ENCODE measurements around the gene NCKAP5. TPM values are rescaled to one million over a fixed set of nuclear protein-coding genes. Genes with fewer than 3 reads are reported as not detected.

The NCKAP5 gene
- total and polyA plus RNA-seq, 2 of the 8 experiments (the other 6 are each of a cell fraction or from before 2014, with no cell fraction given), result 0.27 to 0.86 TPM

GRCh38 chr2:132813422-132813821 lies 754.8 kb downstream of the NCKAP5 start:
- Histone ChIP-seq H3K79me1 (ENCODE audit: low read depth, low read length) (no peaks in the 10 kb centered on the region), H3K27me3 (replicated peaks in 1 of 4; ENCODE audit: control insufficient read depth in 3 of 4, extremely low read depth in 1 of 4, insufficient read depth in 3 of 4, low read length in 3 of 4) (no peaks in the 10 kb centered on the region), H2BK20ac (ENCODE audit: low read length) (no peak overlapping the region), H3K9ac (replicated peaks in 1 of 4; ENCODE audit: extremely low read depth in 1 of 4, low read depth in 3 of 4, low read length in 3 of 4) (no peak overlapping the region), H4K91ac (replicated peaks; ENCODE audit: insufficient read length, low read length) (no peak overlapping the region), H3K23me2 (ENCODE audit: low read depth, low read length) (no peaks in the 10 kb centered on the region), H3K23ac (ENCODE audit: insufficient read length) (no peak overlapping the region), H3K9me3 (ENCODE audit: insufficient read depth in 2 of 2, low read depth in 1 of 2, low read length in 1 of 2) (peaks cover 3 to 4% of the 10 kb centered on the region in 2 experiments; a peak in 1 of 4 replicates), H3K4me3 (ENCODE audit: extremely low read depth in 1 of 4, insufficient read depth in 2 of 4, low read depth in 3 of 4, low read length in 4 of 4) (no peak overlapping the region), H3K4ac (replicated peaks; ENCODE audit: insufficient read length, low read depth, low read length) (no peak overlapping the region), H2BK15ac (ENCODE audit: low read length) (no peak overlapping the region), H4K20me1 (replicated peaks in 1 of 2; ENCODE audit: control insufficient read depth in 1 of 2, insufficient read depth in 2 of 2, low read length in 2 of 2) (no peaks in the 10 kb centered on the region), H4K5ac (ENCODE audit: insufficient read length, low read depth, low read length) (no peak overlapping the region), H3K79me2 (ENCODE audit: control insufficient read depth in 1 of 2, insufficient read depth in 2 of 2, low read length in 2 of 2) (no peaks in the 10 kb centered on the region), H2AK5ac (ENCODE audit: low read depth, low read length) (no peak overlapping the region), H3K4me2 (ENCODE audit: insufficient read depth in 1 of 2, low read depth in 2 of 2, low read length in 2 of 2) (no peak overlapping the region), H2AFZ (ENCODE audit: low read length) (no peak overlapping the region), H3K18ac (ENCODE audit: extremely low read depth, low read length) (no peak overlapping the region), H3K4me1 (replicated peaks in 1 of 4; ENCODE audit: control insufficient read depth in 3 of 4, insufficient read depth in 4 of 4, low read length in 3 of 4) (peaks cover 0 to 2% (median 0%) of the 10 kb centered on the region in 4 experiments; a peak in 1 of 7 replicates), H3K14ac (ENCODE audit: insufficient read length) (no peak overlapping the region), H3K56ac (replicated peaks; ENCODE audit: insufficient read length, low read depth, low read length) (no peak overlapping the region), H3K27ac (ENCODE audit: low read depth, low read length) (no peak overlapping the region), H2BK12ac (ENCODE audit: low read depth, low read length) (no peak overlapping the region), H4K8ac (ENCODE audit: extremely low read depth, insufficient read depth, low read length) (no peak overlapping the region), H2BK120ac (replicated peaks; ENCODE audit: low read depth, low read length) (no peak overlapping the region), H2BK5ac (ENCODE audit: low read depth, low read length) (no peak overlapping the region), H3K36me3 (ENCODE audit: control insufficient read depth in 2 of 4, insufficient read depth in 4 of 4, low read length in 3 of 4) (no peaks in the 10 kb centered on the region)
- WGBS, 2 experiments (ENCODE audit: extremely low coverage in 1 of 2, insufficient coverage in 1 of 2, insufficient read length in 1 of 2, insufficient replicate concordance in 2 of 2, low coverage in 1 of 2, low lambda C conversion rate in 2 of 2, missing lambda C conversion rate in 1 of 2), result 85% methylated on average over 2 of the region's 2 CpGs; no CpG with 5 or more reads in 1 of the 2 experiments
- no peak for DNase-seq (ENCODE audit: low read depth in 1 of 2, low spot score in 2 of 2)
- POLR2A ChIA-PET (ENCODE audit: partially characterized antibody), result no interaction called here
- FAIRE-seq, result no peak
- CTCF ChIA-PET (ENCODE audit: partially characterized antibody), result interaction anchor here (0.6 kb wide), 1 partner anchor 22 kb away, joined by 3 read pairs; no protein-coding TSS in a partner anchor
- TF ChIP-seq ASH2L (IDR thresholded peaks at IDR 0.05; ENCODE audit: low read length) (no peak), BCL11A (IDR thresholded peaks at IDR 0.05; ENCODE audit: low read depth in 2 of 2, low read length in 2 of 2) (no peak), KDM1A (IDR thresholded peaks at IDR 0.05; ENCODE audit: borderline replicate concordance, low read length) (no peak), CBX8 (IDR thresholded peaks at IDR 0.05; ENCODE audit: borderline replicate concordance, low read depth, low read length) (no peak), TEAD4 (IDR thresholded peaks at IDR 0.05; ENCODE audit: low read depth, low read length) (no peak), SRF (IDR thresholded peaks at IDR 0.05; ENCODE audit: low read depth, low read length) (no peak), GTF2F1 (IDR thresholded peaks at IDR 0.05; ENCODE audit: borderline replicate concordance, low read depth, low read length) (no peak), BRCA1 (IDR thresholded peaks at IDR 0.05; ENCODE audit: low read depth, low read length) (no peak), CTBP2 (IDR thresholded peaks at IDR 0.05; ENCODE audit: borderline replicate concordance, insufficient read depth, insufficient read length, low read length) (no peak), BACH1 (IDR thresholded peaks at IDR 0.05; ENCODE audit: low read length) (no peak), KDM4A (IDR thresholded peaks at IDR 0.05; ENCODE audit: low read depth, low read length, severe bottlenecking) (no peak), RXRA (IDR thresholded peaks at IDR 0.05; ENCODE audit: insufficient read depth, low read depth, low read length) (no peak), MAFK (IDR thresholded peaks at IDR 0.05; ENCODE audit: low read depth, low read length) (no peak), FOSL1 (IDR thresholded peaks at IDR 0.05; ENCODE audit: insufficient read depth, low read depth, low read length) (no peak), SUZ12 (IDR thresholded peaks at IDR 0.05; ENCODE audit: low read length) (no peak), CREB1 (IDR thresholded peaks at IDR 0.05) (no peak)
